Activated CD4-positive, alpha-beta memory T cell treated with anti-CD3 and anti-CD28 coated beads, Interleukin-2, amount 10 ng/mL, durations not matched to agents 7 days and 5 days (primary cell): ENCODE measurements around the gene WNT9B. TPM values are rescaled to one million over a fixed set of nuclear protein-coding genes. Genes with fewer than 3 reads are reported as not detected.

Experiments used
- CTCF ChIA-PET: fragments of 350-600 bp; sonication (Branson Sonifier 250); formaldehyde crosslinking; loops from one replicate; lab custom pipeline; 2021; ENCODE audit warnings: antibody characterized with exemption, inconsistent platforms; lab: Charles Lee
- POLR2A ChIA-PET: fragments of 350-600 bp; sonication (Branson Sonifier 250); formaldehyde crosslinking; loops from one replicate; lab custom pipeline; 2021; ENCODE audit warnings: antibody characterized with exemption; lab: Charles Lee
- DNase-seq: peaks from one replicate; pipeline ENCODE4 v3.0.0-alpha.2; 2020
- H3K27ac Mint-ChIP-seq: one replicate; pipeline ENCODE4 v1.8.0; 2021; ENCODE audit warnings: mild to moderate bottlenecking, mixed read lengths
- H3K27me3 Mint-ChIP-seq: one replicate; pipeline ENCODE4 v1.8.0; 2021; ENCODE audit warnings: mixed read lengths
- H3K36me3 Mint-ChIP-seq: one replicate; pipeline ENCODE4 v1.8.0; 2021; ENCODE audit warnings: low read depth, mixed read lengths
- H3K4me1 Mint-ChIP-seq: one replicate; pipeline ENCODE4 v1.8.0; 2021; ENCODE audit warnings: mixed read lengths
- H3K4me3 Mint-ChIP-seq: one replicate; pipeline ENCODE4 v1.8.0; 2021; ENCODE audit warnings: mild to moderate bottlenecking, mixed read lengths
- H3K9me3 Mint-ChIP-seq: one replicate; pipeline ENCODE4 v1.8.0; 2021; ENCODE audit warnings: mixed read lengths
- total RNA-seq, 2 experiments: library from RNA; stranded (reverse); gene quantifications; one replicate each; pipeline ENCODE4 v1.2.3, GENCODE V29; 2021

WNT9B gene
- total RNA-seq, 2 experiments from 2014 or later = not detected

DNA sequence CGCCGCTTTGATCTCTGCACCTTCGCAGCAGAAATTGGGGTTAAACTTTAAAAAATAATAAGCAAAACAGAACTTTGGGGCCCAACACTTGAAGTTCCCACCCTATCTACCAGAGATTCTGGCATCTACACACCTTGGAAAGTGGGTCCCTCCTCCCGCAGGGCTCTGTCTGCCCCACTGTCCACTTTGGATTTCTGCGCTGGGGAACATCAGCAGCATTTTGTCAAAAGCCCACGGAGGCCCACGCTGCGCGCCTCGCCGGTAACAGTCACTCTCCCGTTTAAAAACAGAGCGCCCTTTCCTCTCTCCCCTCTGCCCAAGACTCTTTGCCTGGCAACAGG is 725 bp upstream of the WNT9B start:
- DNase-seq = no peak
- no peaks in the 10 kb centered on the region for H3K36me3 Mint-ChIP-seq
- H3K27ac Mint-ChIP-seq = no peak overlapping the region
- peaks cover 2% of the 10 kb centered on the region for H3K4me1 Mint-ChIP-seq
- peaks cover 59% of the 10 kb centered on the region for H3K27me3 Mint-ChIP-seq
- ChIA-PET CTCF (no interaction called here), POLR2A (no interaction called here)
- no peak overlapping the region for H3K4me3 Mint-ChIP-seq
- H3K9me3 Mint-ChIP-seq = no peaks in the 10 kb centered on the region

DNA sequence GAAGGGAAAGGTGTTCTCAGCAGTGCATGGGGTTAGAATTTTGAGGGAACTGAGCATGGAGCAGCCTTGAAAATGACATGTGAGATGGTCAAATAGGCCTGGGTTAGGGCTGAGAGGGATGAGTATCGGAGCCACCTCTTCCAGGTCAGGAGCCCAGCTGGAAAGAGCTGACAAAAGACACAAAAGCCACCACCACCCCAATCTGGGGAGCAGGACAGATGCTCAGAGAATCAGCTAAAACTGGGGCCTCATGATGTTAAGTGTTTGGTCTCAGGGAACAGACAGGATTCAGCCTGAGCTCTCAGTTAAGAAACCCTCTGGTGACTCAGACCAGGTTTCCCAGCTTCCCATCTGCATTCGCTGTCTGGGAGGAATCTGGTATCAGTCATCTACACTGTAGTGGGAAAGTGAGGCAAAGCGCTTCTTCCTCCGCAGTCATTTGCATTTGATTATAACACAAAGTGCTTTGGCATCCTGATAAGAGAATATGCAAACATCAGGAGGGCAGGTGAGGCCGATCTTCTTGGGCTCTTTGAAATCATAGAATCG is 2.6 kb downstream of the WNT9B start:
- Mint-ChIP-seq H3K4me3 (no peak overlapping the region), H3K9me3 (no peaks in the 10 kb centered on the region), H3K4me1 (peaks cover 2% of the 10 kb centered on the region), H3K27me3 (peaks cover 56% of the 10 kb centered on the region), H3K36me3 (no peaks in the 10 kb centered on the region), H3K27ac (no peak overlapping the region)
- POLR2A ChIA-PET = no interaction called here
- DNase-seq = no peak
- CTCF ChIA-PET = no interaction called here

DNA sequence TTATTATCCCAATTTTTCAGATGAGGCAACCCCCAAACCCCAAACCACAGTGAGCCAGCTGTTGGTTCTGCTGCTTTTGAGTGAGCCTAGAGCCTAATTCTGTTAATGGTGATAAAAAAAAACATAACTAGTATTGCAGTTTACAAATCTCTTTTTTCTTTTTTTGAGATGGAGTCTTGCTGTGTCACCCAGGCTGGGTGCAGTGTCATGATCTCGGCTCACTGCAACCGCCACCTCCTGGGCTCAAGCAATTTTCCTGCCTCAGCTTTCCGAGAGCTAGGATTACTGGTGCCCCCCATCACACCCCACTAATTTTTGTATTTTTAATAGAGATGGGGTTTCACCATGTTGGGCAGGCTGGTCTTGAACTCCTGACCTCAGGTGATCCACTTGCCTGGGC is 3.1 kb downstream of the WNT9B start:
- no peaks in the 10 kb centered on the region for H3K9me3 Mint-ChIP-seq
- CTCF ChIA-PET = no interaction called here
- POLR2A ChIA-PET = no interaction called here
- H3K4me3 Mint-ChIP-seq = no peak overlapping the region
- peaks cover 54% of the 10 kb centered on the region for H3K27me3 Mint-ChIP-seq
- DNase-seq = no peak
- no peaks in the 10 kb centered on the region for H3K36me3 Mint-ChIP-seq
- no peak overlapping the region for H3K27ac Mint-ChIP-seq
- peaks cover 2% of the 10 kb centered on the region for H3K4me1 Mint-ChIP-seq

DNA sequence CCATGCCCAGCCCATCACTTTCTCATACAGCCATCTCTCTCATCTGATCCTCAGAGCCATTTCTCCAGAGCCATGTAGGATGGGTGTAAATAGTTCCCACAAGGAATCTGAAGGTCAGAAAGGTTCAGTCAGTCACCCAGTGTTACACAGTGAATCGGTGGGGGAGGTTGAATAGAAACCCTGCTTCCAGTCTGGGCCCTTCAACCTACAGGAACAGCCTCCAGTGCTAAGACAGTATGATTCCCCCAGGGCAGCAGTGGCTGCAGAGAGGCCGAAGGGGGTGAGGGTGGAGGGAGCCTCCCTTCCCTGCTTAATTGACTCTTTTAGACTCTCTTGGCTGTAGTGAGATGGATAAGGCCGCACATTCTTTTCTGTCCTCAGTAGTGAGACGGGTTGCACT is 3.6 kb downstream of the WNT9B start:
- CTCF ChIA-PET = no interaction called here
- H3K4me1 Mint-ChIP-seq = peaks cover 2% of the 10 kb centered on the region
- H3K9me3 Mint-ChIP-seq = no peaks in the 10 kb centered on the region
- POLR2A ChIA-PET = no interaction called here
- H3K36me3 Mint-ChIP-seq = no peaks in the 10 kb centered on the region
- no peak overlapping the region for H3K27ac Mint-ChIP-seq
- no peak for DNase-seq
- H3K27me3 Mint-ChIP-seq = peaks cover 50% of the 10 kb centered on the region
- H3K4me3 Mint-ChIP-seq = no peak overlapping the region

DNA sequence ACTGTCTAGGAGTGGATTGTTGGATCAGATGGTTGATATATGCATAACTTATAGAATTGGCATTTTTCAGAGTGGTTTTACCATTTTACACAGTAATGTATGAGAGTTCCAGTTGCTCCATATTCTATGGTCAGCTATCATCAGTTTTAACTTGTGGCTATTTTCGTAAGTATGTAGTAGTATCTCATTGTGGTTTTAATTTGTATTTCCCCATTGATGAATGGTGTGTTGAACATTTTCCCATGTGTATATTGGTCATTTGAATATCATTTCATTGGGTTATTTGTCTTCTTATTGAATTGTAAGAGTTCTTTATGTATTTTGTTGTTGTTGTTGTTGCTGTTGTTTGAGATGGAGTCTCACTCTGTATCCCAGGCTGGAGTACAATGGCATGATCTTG is 6.2 kb downstream of the WNT9B start:
- Mint-ChIP-seq H3K27me3 (peaks cover 30% of the 10 kb centered on the region), H3K4me3 (no peak overlapping the region), H3K4me1 (no peaks in the 10 kb centered on the region), H3K9me3 (no peaks in the 10 kb centered on the region), H3K36me3 (no peaks in the 10 kb centered on the region), H3K27ac (no peak overlapping the region)
- CTCF ChIA-PET = interaction anchor here (0.6 kb wide), 1 partner anchor 433 kb away, joined by 3 read pairs; no protein-coding TSS in a partner anchor
- no peak for DNase-seq
- POLR2A ChIA-PET = no interaction called here

DNA sequence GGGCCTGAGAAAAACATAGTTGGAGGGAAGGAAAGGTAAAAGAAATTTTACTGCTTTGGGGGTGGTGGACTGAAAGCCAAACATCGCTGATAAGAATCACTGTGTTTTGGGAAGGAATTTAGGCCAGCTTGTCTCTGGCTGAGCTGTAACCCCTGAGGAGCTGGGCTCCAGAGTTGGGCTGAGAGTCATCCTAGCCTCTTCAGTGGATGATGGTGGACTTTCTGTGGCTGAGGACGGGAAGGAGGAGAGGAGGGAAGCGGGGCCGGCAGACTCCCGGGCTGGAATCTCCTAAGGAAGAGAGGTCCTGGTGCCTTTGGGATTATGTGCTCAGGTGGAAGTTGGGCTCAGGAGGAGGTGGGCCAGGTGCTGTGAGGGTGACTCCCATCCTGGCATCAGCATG is 8.6 kb downstream of the WNT9B start:
- Mint-ChIP-seq H3K4me3 (no peak overlapping the region), H3K9me3 (no peaks in the 10 kb centered on the region), H3K4me1 (no peaks in the 10 kb centered on the region), H3K36me3 (no peaks in the 10 kb centered on the region), H3K27me3 (peaks cover 18% of the 10 kb centered on the region), H3K27ac (no peak overlapping the region)
- ChIA-PET POLR2A (no interaction called here), CTCF (interaction anchor here (1.8 kb wide), 1 partner anchor 24 kb away, joined by 6 read pairs; no protein-coding TSS in a partner anchor)
- no peak for DNase-seq

DNA sequence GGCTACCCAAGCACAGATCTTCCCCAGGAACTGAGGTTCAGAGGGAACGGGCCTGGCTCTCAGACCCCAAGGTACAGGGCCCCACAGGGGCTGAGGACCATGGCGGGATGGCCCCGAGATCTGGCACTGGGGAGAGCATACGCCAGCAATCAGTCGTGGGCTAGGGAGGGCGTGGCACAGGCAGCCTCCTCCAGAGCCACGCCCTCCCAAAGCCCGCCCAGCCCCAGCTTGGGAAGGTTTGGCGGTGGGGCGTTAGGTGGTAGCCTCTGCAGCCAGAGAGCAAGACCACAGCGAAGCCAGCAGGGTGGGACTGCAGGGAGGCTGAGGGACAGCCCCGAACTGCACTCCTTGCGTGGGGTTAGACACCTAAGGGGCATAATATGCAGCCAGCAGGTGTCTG is 11.6 kb downstream of the WNT9B start:
- CTCF ChIA-PET = no interaction called here
- peaks cover 3% of the 10 kb centered on the region for H3K4me1 Mint-ChIP-seq
- DNase-seq = no peak
- POLR2A ChIA-PET = no interaction called here
- H3K36me3 Mint-ChIP-seq = no peaks in the 10 kb centered on the region
- H3K4me3 Mint-ChIP-seq = no peak overlapping the region
- no peaks in the 10 kb centered on the region for H3K9me3 Mint-ChIP-seq
- no peak overlapping the region for H3K27ac Mint-ChIP-seq
- peaks cover 15% of the 10 kb centered on the region for H3K27me3 Mint-ChIP-seq

DNA sequence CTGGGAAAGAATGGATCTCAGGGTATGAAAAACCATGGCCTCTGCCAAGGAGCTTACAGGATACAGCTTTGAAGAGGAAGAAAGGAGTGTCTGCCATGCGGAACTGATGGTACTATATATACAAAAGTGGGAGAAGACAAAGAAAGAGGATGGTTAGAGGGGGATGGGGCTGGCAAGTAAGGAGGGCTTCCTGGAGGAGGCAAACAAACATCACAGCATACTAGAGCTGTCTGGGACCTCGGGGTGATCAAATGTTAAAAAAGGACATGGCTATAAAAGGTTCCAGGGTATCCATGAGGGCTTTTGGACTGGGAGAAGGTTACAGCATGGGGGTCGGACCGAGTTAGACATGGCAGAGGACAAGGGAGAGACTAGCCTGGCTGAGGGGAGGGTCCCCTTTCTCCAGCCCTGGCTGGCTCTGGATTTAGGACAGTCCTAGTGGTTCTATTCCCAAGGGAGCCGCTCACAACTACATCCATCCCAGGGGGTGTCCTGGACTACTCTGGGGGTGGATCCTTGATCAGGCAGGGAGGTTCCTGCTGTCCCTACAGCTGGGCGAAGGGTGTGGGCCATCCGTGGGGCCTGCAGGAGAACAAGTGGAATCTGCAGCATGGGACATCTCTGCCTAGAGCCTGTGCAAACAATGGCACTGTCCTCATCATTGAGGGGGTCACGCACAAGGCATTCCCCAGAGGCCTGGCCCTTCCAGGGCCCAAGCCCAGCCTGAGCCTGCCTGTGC is 12.2 kb downstream of the WNT9B start:
- H3K36me3 Mint-ChIP-seq = no peaks in the 10 kb centered on the region
- peaks cover 15% of the 10 kb centered on the region for H3K27me3 Mint-ChIP-seq
- H3K9me3 Mint-ChIP-seq = no peaks in the 10 kb centered on the region
- POLR2A ChIA-PET = interaction anchor here (0.6 kb wide), 1 partner anchor 20 kb away, joined by 3 read pairs; no protein-coding TSS in a partner anchor
- CTCF ChIA-PET = no interaction called here
- H3K4me3 Mint-ChIP-seq = no peak overlapping the region
- peaks cover 3% of the 10 kb centered on the region for H3K4me1 Mint-ChIP-seq
- DNase-seq = no peak
- no peak overlapping the region for H3K27ac Mint-ChIP-seq

DNA sequence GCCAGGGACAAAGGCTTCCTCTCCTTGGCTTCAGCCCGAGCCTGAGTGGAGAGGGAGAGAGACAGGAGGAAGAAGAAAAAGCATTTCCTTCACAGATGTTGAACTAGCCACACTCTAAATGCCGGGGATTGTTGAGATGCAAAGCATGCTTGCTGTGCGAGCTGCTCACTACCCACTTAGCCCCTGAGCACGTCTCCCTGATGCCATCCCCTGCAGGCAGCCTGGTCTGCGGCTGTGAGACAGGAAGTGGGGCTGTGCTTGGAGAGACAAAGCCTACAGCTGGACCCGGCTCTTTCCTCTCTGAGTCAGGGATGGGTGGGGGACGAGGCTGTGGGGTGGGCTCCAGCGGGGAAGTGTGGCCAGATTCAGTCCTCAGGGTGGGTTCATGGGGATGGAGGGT is 13.7 kb downstream of the WNT9B start:
- Mint-ChIP-seq H3K4me1 (peaks cover 3% of the 10 kb centered on the region), H3K27ac (no peak overlapping the region), H3K4me3 (no peak overlapping the region), H3K9me3 (no peaks in the 10 kb centered on the region), H3K27me3 (peaks cover 13% of the 10 kb centered on the region), H3K36me3 (no peaks in the 10 kb centered on the region)
- ChIA-PET CTCF (no interaction called here), POLR2A (no interaction called here)
- no peak for DNase-seq

DNA sequence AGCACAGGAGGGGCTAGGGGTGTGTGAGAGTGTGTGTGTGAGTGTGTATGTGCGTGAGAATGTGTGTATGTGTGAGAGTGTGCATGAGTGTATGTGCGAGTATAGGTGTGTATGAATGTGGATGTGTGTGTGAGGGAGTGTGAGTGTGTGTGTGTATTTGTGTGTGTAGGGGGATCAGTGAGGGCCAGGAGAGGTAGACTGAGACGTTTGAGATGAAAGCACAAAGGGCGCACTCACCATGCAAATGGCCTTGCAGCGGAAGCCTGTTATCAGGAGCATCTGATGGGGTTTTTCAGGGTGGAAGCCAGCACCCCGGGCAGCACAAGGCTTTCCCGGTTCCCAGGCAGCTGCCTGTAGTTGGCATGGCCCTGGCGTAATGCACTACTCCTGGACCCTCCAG is 14.9 kb downstream of the WNT9B start:
- CTCF ChIA-PET = no interaction called here
- H3K9me3 Mint-ChIP-seq = no peaks in the 10 kb centered on the region
- peaks cover 3% of the 10 kb centered on the region for H3K4me1 Mint-ChIP-seq
- DNase-seq = no peak
- POLR2A ChIA-PET = no interaction called here
- peaks cover 13% of the 10 kb centered on the region for H3K27me3 Mint-ChIP-seq
- no peak overlapping the region for H3K4me3 Mint-ChIP-seq
- H3K36me3 Mint-ChIP-seq = no peaks in the 10 kb centered on the region
- no peak overlapping the region for H3K27ac Mint-ChIP-seq

DNA sequence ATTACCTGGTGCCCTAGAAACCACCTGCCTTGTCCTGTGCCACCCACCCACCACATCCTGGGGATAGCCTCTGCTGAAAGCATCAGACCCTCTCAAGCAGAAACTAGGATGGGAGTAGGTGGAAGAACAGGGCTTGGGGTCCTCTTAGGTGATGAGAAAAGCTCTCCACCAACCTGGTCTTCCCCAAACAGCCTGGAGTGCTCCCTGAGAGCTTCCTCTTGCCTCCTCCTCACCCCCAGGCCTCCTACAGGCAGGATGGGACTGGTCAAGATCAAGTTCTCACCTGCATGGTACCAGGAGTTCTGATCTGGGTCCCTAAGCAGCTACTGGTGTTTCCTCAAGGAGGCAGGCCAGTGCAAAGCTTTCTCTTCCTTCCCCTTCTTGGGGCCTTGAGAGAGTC is 15.4 kb downstream of the WNT9B start:
- DNase-seq = no peak
- POLR2A ChIA-PET = no interaction called here
- H3K4me3 Mint-ChIP-seq = no peak overlapping the region
- no peaks in the 10 kb centered on the region for H3K9me3 Mint-ChIP-seq
- no peak overlapping the region for H3K27ac Mint-ChIP-seq
- peaks cover 3% of the 10 kb centered on the region for H3K4me1 Mint-ChIP-seq
- no peaks in the 10 kb centered on the region for H3K36me3 Mint-ChIP-seq
- peaks cover 13% of the 10 kb centered on the region for H3K27me3 Mint-ChIP-seq
- CTCF ChIA-PET = no interaction called here

DNA sequence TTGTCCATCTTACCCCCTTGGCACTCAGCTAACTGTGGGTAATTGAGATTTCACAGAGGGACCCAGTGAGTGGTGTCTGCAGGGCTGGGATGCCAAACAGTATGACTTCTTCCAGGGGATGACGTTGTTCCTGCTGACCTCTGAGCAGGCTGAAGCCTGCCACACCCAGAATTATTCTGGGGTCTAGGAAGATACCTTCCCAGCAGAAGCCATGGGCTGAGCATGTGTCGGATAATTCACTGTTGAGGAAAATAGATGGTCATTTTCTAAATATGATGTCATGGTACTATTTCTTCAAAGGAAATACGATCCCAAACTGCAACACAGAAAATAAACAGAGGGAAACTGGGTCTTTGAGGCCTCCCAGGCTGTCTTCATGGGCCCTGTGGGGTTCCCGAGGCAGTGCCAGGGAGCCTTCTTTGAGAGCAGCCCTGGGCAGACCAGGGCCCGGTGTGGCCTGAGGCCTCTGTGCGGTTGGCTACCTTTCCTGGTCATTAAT is 17.4 kb downstream of the WNT9B start:
- DNase-seq = no peak
- H3K27me3 Mint-ChIP-seq = peaks cover 13% of the 10 kb centered on the region
- no peak overlapping the region for H3K4me3 Mint-ChIP-seq
- no peak overlapping the region for H3K27ac Mint-ChIP-seq
- H3K4me1 Mint-ChIP-seq = peaks cover 3% of the 10 kb centered on the region
- no peaks in the 10 kb centered on the region for H3K9me3 Mint-ChIP-seq
- H3K36me3 Mint-ChIP-seq = no peaks in the 10 kb centered on the region
- ChIA-PET POLR2A (no interaction called here), CTCF (no interaction called here)

DNA sequence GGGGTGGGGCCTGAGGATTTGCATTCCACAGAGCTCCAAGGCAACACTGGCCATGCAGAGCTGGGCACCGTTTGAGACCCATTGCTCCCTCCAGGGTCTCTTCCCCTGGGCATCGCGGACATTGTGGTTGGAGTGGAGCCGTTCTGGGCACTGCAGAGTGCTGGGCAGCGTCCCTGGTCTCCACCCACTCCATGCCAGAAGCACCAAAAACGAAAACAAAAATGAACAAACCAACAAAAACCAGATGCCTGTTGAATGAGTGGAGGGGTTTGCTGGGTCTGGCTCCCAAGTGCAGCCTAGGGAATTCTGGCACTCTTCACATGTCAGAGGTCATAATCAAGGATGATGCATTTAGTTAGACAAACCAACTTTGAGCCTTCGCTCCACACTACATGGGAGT is 17.9 kb downstream of the WNT9B start:
- Mint-ChIP-seq H3K27ac (no peak overlapping the region), H3K4me3 (no peak overlapping the region), H3K36me3 (no peaks in the 10 kb centered on the region), H3K9me3 (no peaks in the 10 kb centered on the region), H3K27me3 (peaks cover 13% of the 10 kb centered on the region), H3K4me1 (peaks cover 3% of the 10 kb centered on the region)
- ChIA-PET CTCF (no interaction called here), POLR2A (no interaction called here)
- DNase-seq = no peak
